ENCODE results near the gene PDLIM1.

The PDLIM1 gene

DNA sequence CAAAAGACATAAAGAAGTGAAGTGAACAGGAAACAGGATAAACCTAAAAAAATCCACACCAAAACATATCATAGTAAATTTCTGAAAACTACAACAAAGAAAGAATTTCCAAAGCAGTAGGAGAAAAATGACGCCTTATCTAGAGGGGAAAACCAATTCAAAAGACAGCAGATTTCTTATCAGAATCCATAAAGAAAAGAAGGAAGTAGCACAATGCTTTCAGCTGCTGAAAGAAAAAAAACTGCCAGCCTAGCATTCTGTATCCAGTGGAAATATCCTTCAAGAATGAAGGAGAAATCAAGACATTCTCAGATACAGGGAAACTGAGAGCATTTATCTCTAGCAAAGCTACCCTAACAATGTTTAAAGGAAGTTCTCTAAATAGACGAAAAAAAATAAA is 37.8 kb downstream of the PDLIM1 start:
- TF ChIP-seq, protein P1, sequence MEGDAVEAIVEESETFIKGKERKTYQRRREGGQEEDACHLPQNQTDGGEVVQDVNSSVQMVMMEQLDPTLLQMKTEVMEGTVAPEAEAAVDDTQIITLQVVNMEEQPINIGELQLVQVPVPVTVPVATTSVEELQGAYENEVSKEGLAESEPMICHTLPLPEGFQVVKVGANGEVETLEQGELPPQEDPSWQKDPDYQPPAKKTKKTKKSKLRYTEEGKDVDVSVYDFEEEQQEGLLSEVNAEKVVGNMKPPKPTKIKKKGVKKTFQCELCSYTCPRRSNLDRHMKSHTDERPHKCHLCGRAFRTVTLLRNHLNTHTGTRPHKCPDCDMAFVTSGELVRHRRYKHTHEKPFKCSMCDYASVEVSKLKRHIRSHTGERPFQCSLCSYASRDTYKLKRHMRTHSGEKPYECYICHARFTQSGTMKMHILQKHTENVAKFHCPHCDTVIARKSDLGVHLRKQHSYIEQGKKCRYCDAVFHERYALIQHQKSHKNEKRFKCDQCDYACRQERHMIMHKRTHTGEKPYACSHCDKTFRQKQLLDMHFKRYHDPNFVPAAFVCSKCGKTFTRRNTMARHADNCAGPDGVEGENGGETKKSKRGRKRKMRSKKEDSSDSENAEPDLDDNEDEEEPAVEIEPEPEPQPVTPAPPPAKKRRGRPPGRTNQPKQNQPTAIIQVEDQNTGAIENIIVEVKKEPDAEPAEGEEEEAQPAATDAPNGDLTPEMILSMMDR (IDR thresholded peaks at IDR 0.05; ENCODE audit: insufficient read depth, low read depth, low read length, missing control alignments), result no peak
- DNase-seq (ENCODE audit: low read depth), result no peak
- no peak overlapping the region for H3K4me3 ChIP-seq (ENCODE audit: low read depth, low read length)

- TF ChIP-seq, protein P1 (IDR thresholded peaks at IDR 0.05; ENCODE audit: insufficient read depth, low read depth, low read length, missing control alignments), result no peak
- no peak for DNase-seq (ENCODE audit: low read depth)
- no peak overlapping the region for H3K4me3 ChIP-seq (ENCODE audit: low read depth, low read length)
These were observed 39.9 kb downstream of the PDLIM1 start for GRCh38 chr10:95250856-95251255.

GRCh38 chr10:95249467-95249866 is 41.3 kb downstream of the PDLIM1 start:
- TF ChIP-seq, protein P1 (IDR thresholded peaks at IDR 0.05; ENCODE audit: insufficient read depth, low read depth, low read length, missing control alignments), result no peak
- no peak for DNase-seq (ENCODE audit: low read depth)
- no peak overlapping the region for H3K4me3 ChIP-seq (ENCODE audit: low read depth, low read length)

GRCh38 chr10:95248989-95249388 is 41.8 kb downstream of the PDLIM1 start:
- H3K4me3 ChIP-seq (ENCODE audit: low read depth, low read length), result no peak overlapping the region
- DNase-seq (ENCODE audit: low read depth), result no peak
- TF ChIP-seq, protein P1 (IDR thresholded peaks at IDR 0.05; ENCODE audit: insufficient read depth, low read depth, low read length, missing control alignments), result no peak

DNA sequence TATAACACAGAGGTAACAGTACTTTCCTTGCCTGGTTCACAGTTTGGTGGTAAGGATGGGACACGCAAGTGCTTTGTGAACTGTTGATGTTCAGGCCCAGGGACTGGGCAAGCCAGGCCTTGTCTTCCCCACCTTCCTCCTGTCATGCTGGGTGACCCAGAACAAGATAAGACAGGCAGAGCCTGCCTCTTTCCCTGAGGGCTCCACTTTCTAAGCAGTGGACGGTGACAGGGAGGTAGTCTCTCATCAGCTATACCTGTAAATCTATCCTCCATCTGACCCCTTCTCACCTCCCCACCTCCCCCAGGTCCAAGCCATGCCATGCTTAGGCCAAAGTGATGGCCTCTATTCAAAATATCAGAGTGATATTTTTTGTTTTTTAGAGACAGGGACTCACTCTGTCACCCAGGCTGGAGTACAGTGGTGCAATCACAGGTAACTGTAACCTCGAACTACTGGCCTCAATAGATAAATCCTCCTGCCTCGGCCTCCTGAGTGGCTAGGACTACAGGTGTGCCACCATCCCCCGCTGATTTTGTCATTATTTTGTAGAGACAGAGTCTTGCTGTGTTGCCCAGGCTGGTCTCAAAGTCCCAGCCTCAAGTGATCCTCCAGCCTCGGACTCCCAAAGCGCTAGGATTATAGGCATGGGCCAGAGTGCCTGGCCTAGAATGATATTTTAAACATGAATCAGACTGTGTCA is 42.8 kb downstream of the PDLIM1 start:
- H3K4me3 ChIP-seq (ENCODE audit: low read depth, low read length), result no peak overlapping the region
- DNase-seq (ENCODE audit: low read depth), result no peak
- TF ChIP-seq, protein P1 (IDR thresholded peaks at IDR 0.05; ENCODE audit: insufficient read depth, low read depth, low read length, missing control alignments), result no peak

- no peak overlapping the region for H3K4me3 ChIP-seq (ENCODE audit: low read depth, low read length)
- no peak for DNase-seq (ENCODE audit: low read depth)
- TF ChIP-seq, protein P1 (IDR thresholded peaks at IDR 0.05; ENCODE audit: insufficient read depth, low read depth, low read length, missing control alignments), result no peak
These were observed 43.5 kb downstream of the PDLIM1 start for GRCh38 chr10:95247200-95247880.
